ENCODE data around the gene HIVEP3.
A peak's percentile ranks its signal among the peaks of the same experiment; 100 is the strongest.

Gene HIVEP3

DNA sequence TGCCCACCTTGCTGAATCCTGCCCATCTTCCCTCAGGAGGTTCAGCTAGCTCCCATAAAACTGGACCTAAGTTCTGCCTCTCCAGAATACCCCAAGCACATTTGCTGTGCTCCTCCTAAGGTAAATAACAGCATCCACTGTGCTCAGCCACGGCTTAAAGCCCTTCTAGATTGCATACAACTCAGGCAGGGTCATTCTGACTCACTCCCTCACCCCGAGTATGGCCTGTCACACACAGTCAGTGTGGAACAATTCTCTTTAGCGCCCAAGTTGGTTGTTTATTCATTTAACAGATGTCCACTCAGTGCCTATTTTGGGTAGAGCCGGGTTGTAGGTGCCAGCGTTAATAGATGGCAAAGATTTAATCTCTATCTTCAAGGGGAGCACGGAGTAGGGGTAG, 286.8 kb downstream of the HIVEP3 start:
- DNase-seq (ENCODE audit: low spot score), result peak; percentile 6

DNA sequence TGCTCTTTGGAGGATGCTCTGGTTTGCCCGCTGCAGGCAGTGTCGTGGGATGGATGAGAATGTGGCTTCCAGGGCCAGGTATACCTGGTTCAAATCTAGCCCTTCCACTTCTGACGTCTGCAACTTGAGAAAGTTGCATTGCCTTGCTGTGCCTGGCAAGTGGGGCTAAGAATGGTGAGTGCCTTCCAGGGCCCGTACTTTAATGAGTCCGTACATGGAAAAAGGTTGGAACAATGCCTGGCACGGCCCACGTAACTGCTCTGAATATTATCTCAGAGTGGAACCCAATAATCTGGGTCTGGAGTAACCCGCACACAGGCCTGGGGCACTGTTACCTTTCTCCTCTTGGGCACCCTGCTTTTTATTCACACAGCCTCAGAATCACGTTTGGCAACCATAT, 287.6 kb downstream of the HIVEP3 start:
- peak; percentile 17 for DNase-seq (ENCODE audit: low spot score)

DNA sequence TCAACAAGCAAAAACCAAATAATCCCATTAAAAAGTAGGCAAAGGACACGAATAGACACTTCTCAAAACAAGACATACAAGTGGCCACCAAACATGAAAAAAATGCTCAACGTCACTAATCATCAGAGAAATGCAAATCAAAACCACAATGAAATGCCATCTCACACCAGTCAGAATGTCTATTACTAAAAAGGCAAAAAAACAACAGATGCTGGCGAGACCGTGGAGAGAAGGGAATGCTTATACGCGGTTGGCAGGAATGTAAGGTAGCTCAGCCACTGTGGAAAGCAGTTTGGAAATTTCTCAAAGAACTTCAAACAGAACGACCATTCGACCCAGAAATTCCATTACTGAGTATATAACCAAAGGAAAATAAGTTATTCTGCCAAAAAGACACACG, 289.2 kb downstream of the HIVEP3 start:
- DNase-seq (ENCODE audit: low spot score), result no peak

DNA sequence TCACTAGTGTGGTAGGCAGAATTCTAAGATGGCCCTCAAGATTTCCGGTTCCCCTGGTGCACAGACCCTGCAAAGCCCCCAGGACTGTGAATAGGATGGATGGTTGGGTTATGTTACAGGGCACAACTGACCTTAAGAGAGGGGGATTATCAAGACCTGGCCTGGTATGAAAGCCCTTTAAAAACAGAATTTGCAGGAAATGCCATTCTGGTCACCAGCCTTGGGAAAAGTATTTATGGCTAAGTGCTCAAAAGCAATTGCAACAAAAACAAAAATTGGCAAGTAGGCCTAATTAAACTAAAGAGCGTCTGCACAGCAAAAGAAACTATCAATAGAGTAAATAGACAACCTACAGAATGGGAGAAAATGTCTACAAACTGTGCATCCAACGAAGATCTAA, 289.6 kb downstream of the HIVEP3 start:
- no peak for DNase-seq (ENCODE audit: low spot score)

DNA sequence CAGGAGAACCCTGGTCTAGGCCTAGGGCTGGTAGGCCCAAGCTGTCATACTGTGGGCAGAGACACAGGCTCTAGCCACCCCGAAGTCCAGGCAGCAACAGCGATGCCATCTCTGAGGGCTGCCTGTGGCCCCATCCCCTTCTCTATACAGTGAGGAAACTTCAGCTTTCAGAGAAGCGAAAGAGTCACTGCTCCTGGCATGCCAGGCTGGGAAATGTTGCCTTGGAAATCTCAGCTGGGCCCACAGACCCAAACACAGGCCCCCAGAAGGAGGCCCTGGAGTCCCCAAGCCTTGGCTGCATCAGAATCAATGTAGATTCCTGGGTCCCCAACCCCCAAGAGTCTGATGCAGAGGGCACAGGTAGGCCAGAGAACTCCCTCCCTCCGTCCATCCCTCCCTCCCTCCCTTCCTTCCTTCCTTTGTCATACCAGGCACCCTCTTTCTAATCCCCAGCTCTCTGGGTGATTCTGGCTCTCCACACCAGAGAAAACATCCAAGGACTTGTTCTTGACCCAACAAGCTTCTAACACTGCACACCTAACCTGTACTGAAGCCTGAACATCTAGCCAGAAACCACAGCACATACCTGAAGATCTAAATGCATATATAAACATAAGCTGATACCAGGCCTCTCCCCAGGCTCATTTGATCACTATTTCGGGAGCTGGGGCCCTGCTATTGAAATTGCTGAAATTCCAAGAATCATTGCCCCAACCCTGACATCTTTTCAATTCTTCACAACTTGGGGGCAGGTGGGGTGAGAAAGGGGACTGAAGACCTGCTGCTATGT, 291.0 kb downstream of the HIVEP3 start:
- no peak for DNase-seq (ENCODE audit: low spot score)

DNA sequence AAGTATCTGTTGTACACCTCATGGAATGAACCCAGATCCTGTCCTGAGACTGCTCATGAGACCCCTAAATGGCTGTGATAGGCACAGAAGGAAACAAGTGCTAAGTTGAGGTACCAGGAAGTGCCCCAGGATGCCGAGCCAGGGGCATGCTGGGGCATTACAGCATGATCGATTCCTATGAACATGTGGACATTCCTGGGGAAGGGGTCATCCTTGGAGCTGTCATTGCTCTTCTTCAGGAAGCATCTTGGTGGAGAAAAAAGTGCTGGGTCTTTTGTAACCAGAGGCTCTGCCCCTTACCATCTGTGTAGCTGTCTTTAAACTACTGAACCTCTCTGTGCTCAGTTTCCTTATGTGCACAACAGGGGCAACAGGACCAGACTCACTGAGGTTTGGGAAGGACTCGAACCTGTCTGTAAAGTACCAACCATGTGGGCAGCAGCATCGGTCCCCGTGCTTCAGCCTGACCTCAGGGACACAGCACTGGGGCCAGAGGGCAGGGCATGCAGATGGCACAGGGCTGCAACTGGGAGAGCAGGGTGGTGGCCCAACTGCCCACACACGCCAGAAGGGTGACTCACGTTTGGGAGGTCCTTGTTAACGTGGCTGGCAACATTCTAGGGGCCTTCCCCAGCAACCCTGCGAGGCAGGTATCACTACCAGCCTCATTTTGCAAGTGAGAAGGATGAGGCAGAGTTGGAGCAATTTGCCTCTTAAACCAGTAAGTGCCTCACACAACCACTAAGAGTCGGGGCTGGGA, 291.9 kb downstream of the HIVEP3 start:
- no peak for DNase-seq (ENCODE audit: low spot score)

DNA sequence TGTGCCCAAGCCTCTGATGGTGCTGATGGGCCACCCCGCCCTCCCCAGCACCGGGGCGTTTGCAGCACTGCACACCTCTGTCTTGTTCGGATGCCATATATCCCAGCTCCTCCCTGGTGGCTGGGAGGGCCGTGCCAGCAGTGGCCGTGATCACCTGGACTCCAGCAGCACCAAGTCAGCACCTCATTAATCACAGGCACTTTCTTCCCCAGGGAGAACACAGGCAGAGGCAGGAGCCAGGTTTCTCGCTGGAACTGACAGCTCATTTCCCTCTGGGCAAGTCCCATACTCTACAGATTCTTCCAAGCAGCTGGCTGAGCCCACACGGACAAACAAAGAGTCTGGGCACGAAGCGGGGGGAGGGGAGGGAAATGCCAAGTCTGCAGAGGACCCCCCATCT, 292.6 kb downstream of the HIVEP3 start:
- no peak for DNase-seq (ENCODE audit: low spot score)

DNA sequence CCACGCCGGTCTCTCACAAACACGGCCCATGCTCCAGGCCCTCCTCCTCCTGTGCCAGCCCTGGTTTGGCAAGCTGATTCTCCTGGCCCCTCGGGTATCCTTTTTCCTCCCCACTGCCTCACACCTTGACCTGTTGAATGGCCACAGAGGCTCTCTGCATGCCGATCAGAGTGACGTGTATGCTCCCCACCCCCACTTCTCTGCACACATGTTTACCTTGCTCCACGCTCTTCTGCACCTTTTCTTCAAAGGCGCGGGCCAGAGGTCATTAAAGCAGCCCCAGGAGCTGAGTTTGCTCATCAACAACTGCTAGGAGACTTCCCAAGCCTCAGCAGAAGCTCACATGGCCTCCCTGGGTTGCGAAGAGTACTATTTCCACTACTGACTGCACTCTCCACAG, 295.0 kb downstream of the HIVEP3 start:
- no peak for DNase-seq (ENCODE audit: low spot score)

DNA sequence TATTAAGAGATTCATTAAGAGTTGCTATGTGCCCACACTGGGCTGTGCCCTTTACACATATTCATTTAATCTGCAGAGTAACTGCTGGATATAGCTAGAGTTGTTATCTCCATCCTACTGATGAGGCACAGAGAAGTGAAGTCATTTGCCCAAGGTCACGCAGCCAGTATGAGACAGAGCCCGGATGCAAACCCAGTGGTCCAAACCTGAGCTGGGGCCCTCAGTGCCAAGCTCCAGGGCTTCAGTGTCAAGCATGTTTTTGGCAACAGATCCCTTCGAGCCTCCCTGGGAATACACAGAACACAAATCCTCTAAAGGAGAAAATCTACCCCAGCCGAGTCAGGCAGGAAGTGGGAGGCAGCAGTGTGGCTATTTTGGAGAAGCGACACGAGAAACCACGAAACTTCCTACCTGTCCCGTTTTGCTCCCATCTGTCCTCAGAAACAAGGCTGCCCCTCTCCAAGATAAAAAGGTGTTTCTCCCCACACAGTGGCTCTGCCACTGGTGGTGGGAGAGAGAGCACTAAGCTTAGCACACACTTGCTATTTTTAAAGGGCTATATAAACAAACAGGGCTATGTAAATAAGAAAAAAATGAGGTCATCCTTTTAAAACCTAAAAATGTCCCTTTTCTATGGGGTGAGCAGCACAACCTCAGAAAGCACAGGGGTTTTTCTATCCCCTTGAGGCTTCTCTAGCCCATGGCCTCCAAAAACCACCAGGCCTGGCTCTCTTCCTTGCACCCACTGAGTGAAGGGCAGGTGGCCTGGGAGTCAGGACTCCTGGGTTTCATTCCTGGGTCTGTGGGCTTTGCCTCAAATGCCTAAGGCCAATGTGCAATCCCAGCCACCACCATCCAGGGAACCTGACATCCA, 295.6 kb downstream of the HIVEP3 start:
- DNase-seq (ENCODE audit: low spot score), result no peak

DNA sequence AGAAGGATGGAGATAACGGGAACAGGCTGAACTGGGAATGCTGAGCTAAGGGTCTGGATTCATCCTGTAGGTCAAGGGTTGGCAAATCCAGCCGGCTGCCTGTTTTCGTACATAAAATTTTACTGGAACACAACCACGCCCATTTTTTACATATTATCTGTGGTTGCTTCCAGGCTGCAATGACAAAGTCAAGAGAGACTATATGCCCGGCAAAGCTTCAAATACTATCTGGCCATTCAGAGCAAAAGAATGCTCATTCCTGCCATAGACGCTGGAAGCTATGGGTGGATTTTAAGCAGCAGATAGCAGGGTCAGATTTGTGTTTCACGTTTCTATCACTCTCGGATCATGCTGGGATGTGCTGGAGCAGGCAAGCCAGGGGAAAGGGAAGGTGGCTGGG, 296.3 kb downstream of the HIVEP3 start:
- DNase-seq (ENCODE audit: low spot score), result no peak

DNA sequence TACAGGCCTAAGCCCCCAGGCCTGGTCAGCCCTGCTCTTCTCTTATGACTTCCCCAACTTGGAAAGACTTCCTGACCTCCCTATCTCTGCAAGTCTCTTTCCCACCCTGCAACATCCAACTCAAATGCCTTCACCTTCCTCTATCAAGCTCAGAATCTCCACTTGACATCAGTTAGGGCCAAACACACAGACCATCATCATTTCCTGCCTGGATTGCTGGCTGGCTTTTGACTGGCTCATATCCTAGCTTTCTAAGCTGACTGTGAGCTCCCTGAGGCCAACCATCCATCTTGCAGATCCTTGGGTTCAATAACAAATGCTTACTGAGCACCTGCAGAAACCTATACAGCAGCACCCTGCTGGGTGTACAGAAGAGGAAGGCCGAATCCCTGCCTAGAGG, 296.9 kb downstream of the HIVEP3 start:
- no peak for DNase-seq (ENCODE audit: low spot score)

DNA sequence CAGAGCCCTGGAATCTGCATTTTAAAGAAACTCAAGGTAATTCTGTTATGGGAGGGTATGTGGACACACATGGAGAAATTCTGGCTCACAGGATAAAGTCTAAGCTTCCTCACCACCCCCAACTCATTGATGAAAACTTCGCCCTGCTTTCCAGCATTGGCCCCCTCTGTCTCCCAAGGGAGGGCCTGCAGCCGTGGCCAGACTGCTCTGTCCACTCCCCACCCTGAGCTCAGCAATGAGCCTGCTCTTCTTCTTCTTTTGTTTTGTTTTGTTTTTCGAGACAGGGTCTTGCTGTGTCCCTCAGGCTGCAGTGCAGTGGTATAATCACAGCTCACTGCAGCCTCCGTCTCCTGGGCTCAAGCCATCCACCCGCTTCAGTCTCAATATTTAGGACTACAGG, 297.5 kb downstream of the HIVEP3 start:
- DNase-seq (ENCODE audit: low spot score), result no peak

DNA sequence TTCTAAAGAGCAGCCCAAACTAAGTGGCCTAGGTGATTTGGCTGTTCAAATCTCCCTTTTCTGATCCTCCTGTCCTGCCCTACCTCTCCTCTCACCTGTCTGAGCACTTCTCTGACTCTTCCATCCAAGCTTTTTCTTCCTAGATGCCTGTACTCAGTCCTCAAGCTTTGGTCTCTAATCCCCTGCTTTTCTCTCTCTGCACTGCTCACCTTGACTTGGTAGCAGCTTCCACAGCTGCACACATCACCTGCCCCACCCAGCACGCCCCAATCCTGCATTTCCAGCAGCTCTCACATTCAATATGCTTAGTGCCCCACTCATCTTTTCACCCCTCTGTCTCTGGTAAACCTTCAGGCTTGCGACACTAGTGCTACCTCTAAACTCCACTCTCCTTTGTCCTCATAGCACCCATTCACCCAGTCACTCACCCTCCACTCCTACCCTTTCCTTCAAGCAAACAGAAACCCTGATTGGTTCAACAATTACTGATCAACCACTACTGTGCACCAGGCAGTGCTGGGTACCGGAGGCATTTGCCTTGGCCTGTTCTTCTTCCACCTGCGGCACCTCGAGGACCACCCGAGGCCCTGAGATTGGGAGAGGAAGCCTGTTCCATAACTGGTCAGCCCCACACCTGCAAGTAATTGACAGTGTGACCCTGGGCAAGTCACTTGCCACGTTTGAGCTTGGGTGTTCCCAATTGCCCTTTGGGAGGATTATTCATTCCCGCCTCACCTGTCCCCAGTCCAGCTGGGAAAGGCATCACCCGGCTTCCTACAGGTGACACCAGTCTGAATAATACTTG, 298.2 kb downstream of the HIVEP3 start:
- DNase-seq (ENCODE audit: low spot score), result no peak

DNA sequence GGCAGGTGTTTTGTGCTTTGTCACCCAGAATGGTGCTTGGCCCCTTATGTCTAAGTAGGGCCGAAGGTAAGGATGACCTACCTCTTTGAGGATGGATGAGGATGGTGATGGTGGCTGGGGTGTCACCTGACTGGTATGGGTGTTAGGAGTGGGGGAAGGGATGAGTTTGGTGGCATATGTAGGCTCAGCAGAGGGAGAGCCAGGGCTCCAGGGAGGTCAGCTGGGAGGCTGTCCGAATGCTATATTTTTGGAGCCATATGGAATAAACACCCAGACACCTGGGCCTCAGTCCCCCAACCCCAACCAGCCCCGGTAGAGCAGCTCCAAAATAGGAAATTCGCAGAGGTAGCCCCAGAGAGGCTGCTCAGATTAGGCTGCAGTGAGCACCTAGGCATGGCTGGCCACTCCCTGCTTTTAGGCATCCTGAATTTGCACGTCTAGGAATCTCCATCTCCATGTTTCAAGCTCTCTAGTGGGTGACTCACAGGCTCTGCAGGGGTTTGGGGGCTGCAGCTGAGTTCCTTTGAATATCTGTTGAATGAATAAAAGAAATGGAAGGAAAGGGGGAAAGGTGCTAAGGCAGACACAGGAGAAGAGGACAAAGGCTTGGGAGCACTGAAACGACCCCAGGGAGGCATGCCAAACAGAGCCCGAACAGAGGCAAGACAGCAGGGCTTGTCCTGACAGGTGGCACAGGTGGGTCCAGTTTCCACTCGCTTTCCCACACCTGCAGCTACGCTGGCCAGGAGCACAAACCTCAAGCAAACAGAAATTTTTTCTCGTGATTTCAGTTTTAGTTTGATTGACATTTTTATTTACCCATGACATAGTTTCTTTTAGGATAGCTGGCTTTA, 299.0 kb downstream of the HIVEP3 start:
- no peak for DNase-seq (ENCODE audit: low spot score)

DNA sequence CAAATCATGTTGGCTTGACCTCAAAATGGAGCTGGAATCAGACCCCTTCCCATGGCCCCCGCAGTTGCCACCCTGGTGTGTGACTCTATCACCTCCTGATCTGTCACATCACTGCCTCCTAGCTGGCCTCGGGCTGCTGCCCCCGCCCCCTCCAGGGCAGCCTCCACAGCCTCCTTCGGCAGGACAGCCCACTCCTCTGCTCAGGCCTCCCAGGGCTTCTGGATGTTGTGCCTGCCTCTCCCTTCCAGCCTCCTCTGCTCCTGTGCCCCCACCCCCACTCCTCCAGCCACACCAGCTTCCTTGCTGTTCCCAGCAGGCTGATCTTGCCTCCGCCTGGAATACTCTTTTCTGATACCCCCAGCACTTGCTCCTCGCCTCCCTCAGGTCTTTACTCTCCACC, 299.9 kb downstream of the HIVEP3 start:
- no peak for DNase-seq (ENCODE audit: low spot score)

DNA sequence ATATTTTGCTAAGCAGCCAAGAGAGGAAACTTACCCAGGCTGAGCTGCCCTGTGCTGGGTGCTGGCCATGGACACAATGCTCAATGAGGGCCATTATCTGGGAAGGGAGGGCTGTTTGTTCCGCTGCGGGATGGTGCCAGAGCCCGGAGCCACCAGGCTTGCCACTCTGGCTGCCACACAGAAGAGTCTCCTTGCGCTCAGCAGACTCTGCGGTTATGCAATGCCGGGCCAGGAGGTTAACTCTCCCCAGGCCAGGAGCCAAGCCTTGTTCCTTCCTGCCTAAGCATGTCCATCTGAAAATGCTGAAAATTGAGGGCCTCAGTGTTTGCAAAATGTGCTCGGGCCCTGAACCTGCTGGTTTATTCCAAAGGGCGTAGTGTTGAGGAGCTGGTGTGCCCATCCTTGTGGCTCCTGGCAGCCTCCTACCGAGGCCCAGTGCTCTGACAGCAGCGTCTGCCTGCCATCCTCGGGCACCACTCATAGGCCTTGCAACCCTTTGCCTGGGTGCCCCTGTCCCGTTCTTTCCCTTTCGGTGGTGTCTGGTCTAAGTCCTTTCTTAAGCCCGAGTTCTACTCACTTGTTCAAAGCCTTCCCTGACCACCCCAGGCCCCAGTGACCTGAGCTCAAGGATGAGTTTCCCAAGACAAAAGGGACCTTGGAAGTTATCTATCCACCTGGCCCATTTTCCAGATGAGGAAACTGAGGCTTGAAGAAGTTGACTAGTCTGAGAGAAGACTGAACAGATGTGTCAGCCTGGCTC, 300.5 kb downstream of the HIVEP3 start:
- no peak for DNase-seq (ENCODE audit: low spot score)

DNA sequence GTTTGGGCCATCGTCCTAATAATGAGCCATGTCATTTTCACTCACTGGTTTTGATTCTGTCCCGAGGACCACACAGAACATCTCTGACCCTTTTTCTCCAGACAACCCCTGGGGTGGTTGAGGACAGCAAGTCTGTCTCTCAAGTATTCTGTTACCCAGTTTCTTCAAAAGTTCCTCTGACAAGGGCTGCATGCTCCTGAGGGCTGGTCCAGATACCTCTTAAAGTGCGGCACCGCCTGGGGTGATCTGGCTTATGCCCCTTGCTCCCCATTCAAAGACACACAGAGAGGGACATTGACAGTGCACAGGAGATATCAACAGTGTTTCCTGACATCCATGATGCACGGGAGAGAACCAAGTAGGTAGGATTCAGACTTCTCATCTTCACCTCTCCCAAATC, 301.4 kb downstream of the HIVEP3 start:
- no peak for DNase-seq (ENCODE audit: low spot score)

DNA sequence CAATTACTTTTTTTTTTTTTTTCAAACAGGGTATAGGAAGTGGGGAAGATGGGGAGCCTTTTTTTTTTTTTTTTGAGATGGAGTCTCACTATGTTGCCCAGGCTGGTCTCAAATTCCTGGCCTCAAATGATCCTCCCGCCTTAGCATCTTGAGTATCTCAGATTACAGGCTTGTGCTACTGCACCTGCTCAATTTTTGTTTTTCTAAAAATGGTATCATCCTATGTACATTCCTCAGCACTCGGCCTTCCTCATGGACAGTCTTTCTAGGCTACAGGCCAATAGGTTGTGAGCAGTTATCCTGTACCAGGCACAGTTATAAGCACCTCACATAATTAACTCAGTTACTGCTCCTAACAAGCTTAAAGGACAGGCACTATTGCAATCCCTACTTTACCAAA, 302.2 kb downstream of the HIVEP3 start:
- no peak for DNase-seq (ENCODE audit: low spot score)

DNA sequence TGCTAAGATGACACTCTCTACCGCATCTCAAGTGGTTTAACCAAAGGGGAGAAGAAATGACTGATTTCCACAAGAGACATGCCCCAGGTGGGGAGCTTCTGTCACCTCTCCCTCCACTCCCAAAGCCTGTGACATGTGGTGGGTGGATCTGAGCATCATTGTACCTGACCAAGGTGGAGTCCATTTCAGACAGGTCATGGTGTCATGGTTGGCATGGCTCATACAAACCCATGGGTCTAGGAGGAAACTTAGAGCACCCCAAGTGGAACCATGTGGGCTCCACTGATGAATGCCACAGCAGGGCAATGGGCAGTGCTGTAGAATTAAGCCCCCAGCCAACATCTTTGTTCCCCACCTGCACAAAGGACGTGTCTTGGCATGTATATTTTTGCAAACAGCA, 302.7 kb downstream of the HIVEP3 start:
- no peak for DNase-seq (ENCODE audit: low spot score)

DNA sequence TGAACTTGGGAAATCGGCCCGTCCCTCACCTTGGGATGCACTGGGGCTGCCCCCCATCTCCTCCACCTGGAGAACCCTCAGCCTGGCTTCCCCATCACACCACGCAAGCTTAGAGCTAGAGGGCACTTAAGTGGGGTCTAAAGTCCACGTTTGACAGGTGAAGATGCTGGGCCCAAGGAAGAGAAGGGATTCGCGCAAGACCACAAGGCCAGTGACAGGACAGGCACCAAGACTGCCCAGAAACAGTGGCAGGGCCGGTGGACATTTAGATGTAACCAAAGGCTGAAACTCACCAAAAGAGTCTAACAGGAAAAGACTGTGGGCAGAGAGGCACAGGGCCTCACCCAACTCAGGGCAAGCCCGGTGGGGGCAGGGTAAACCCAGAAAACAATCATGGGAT, 303.4 kb downstream of the HIVEP3 start:
- DNase-seq (ENCODE audit: low spot score), result no peak
